GM12892 (cell line): ENCODE measurements around the gene DUXA.
"Not testable (repeated sequence)": the region's sequence is repeated elsewhere in the genome, so short reads cannot be mapped to it uniquely, and the experiment has no call there.

Source experiments
- POLR2AphosphoS5 ChIP-seq: IDR thresholded peaks from 2 replicates; pipeline ENCODE4 v1.6.1; 2011; ENCODE audit warnings: low read depth, low read length, control low read depth
- TAF1 ChIP-seq: IDR thresholded peaks from 2 replicates; pipeline ENCODE4 v1.6.1; 2011; ENCODE audit warnings: low read depth, mild to moderate bottlenecking, control low read depth, low read length, borderline replicate concordance

DNA sequence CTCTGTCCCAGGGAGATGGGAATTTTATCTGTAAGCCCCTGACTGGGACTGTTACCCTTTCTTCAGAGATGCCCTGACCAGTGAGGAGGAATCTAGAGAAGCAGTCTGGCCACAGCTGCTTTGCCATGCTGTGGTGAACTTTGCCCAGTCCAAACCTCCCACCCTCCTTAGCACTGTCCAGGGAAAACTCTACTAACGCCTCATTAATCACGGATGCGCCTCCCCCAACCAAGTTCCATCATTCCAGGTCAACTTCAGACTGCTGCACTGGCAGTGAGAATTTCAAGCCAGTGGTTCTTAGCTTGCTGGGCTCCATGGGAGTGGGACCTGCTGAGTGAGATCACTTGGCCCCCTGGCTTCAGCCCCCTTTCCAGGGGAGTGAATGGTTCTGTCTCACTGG is 39.9 kb downstream of the DUXA start:
- TF ChIP-seq TAF1, POLR2AphosphoS5: not testable (repeated sequence)
